BJ (cell line): ENCODE data around the gene UNC79. TPM values are rescaled to one million over a fixed set of nuclear protein-coding genes. Genes with fewer than 3 reads are reported as not detected.

Source experiments
- CTCF ChIA-PET: fragments of 350-600 bp; formaldehyde crosslinking; extraction: SDS; loops from one replicate; lab custom pipeline; 2021; ENCODE audit warnings: antibody characterized with exemption, inconsistent platforms; lab: Yijun Ruan, JAX
- POLR2A ChIA-PET: fragments of 300-600 bp; sonication (Branson Sonifier 250); formaldehyde crosslinking; extraction: SDS; loops from one replicate; lab custom pipeline; 2021; ENCODE audit warnings: antibody characterized with exemption; lab: Charles Lee
- DNase-seq: peaks from one replicate; pipeline ENCODE4 v3.0.0-alpha.2; 2011; ENCODE audit warnings: low read depth
- H3K27me3 ChIP-seq: 2 replicates; pipeline ENCODE4 v1.6.0; 2011; ENCODE audit warnings: low read length; ENCODE audit not compliant: control insufficient read depth, insufficient read depth
- H3K36me3 ChIP-seq: 2 replicates; pipeline ENCODE4 v1.5.1; 2011; ENCODE audit warnings: low read length; ENCODE audit not compliant: control insufficient read depth, insufficient read depth
- H3K4me3 ChIP-seq: 2 replicates; pipeline ENCODE4 v1.5.1; 2011; ENCODE audit warnings: low read depth, mild to moderate bottlenecking, control low read depth, low read length
- polyA plus RNA-seq: library from polyadenylated mRNA; depleted of rRNA; stranded (reverse); fragments of >200 nt; gene quantifications from 2 replicates; pipeline ENCODE4 v1.2.3, GENCODE V29; 2011
- TF ChIP-seq, protein P1 (sequence below): IDR thresholded peaks from 2 replicates; pipeline ENCODE4 v1.5.1; 2011; ENCODE audit warnings: low read depth, mild to moderate bottlenecking, control low read depth, inconsistent platforms, low read length, moderate library complexity; ENCODE audit not compliant: insufficient read depth

The UNC79 gene
- polyA plus RNA-seq, 1 experiment, result 0.04 TPM

GRCh38 chr14:93528884-93529558 is 98.3 kb downstream of the UNC79 start:
- ChIA-PET POLR2A (no interaction called here), CTCF (no interaction called here)
- H3K27me3 ChIP-seq, result no peaks in the 10 kb centered on the region
- no peak for DNase-seq
- TF ChIP-seq, protein P1, sequence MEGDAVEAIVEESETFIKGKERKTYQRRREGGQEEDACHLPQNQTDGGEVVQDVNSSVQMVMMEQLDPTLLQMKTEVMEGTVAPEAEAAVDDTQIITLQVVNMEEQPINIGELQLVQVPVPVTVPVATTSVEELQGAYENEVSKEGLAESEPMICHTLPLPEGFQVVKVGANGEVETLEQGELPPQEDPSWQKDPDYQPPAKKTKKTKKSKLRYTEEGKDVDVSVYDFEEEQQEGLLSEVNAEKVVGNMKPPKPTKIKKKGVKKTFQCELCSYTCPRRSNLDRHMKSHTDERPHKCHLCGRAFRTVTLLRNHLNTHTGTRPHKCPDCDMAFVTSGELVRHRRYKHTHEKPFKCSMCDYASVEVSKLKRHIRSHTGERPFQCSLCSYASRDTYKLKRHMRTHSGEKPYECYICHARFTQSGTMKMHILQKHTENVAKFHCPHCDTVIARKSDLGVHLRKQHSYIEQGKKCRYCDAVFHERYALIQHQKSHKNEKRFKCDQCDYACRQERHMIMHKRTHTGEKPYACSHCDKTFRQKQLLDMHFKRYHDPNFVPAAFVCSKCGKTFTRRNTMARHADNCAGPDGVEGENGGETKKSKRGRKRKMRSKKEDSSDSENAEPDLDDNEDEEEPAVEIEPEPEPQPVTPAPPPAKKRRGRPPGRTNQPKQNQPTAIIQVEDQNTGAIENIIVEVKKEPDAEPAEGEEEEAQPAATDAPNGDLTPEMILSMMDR, result no peak
- no peak overlapping the region for H3K4me3 ChIP-seq
- no peaks in the 10 kb centered on the region for H3K36me3 ChIP-seq

DNA sequence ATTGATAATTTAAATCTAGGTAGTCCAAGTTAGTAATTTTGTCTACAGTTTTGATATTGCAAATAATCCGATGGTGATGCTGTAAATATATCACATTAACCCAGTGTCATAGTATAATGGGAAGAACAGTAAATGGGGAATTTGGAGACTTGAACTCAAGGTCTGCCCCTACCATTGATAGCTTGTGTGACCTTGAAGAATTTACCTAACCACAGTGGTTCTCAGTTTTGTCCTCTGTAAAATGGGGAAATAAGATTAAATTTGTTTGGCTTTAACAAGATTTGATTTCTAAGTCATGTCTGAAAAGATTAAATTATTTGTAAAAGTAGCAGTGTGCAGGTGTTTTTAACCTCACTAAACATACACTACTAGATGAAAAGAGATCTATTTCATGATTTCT is 100.9 kb downstream of the UNC79 start:
- CTCF ChIA-PET, result no interaction called here

DNA sequence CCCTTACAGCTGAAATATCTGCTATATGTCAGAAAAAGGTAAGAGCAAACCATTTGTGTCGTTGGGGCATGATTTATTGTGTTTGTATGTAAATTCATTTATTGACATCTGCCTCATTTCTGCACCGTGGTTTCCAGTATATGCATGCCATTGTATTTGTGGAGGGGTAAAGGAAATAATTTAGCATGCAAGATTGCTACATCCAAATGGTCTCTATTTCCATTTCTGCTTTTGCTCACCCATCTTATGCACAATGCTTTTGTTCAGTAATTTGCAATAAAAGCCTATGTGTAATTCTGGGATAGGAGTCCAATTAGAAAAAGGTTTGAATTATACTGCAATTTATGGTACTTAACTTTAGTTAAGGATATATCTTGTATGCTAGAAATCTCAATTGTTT is 101.8 kb downstream of the UNC79 start:
- H3K4me3 ChIP-seq, result no peak overlapping the region
- CTCF ChIA-PET, result no interaction called here
- H3K27me3 ChIP-seq, result no peaks in the 10 kb centered on the region
- H3K36me3 ChIP-seq, result no peaks in the 10 kb centered on the region
- POLR2A ChIA-PET, result no interaction called here
- TF ChIP-seq, protein P1, result no peak
- no peak for DNase-seq

More for the DNA sequence above, 100.9 kb downstream of the UNC79 start:
- Histone ChIP-seq H3K27me3 (no peaks in the 10 kb centered on the region), H3K36me3 (no peaks in the 10 kb centered on the region), H3K4me3 (no peak overlapping the region)
- TF ChIP-seq, protein P1, result no peak
- POLR2A ChIA-PET, result no interaction called here
- DNase-seq, result no peak

- no peak for DNase-seq
- ChIA-PET CTCF (no interaction called here), POLR2A (no interaction called here)
- TF ChIP-seq, protein P1, result no peak
- no peaks in the 10 kb centered on the region for H3K36me3 ChIP-seq
- no peaks in the 10 kb centered on the region for H3K27me3 ChIP-seq
- no peak overlapping the region for H3K4me3 ChIP-seq
Measured at GRCh38 chr14:93533437-93533836, 102.7 kb downstream of the UNC79 start.

GRCh38 chr14:93533842-93534241 is 103.1 kb downstream of the UNC79 start:
- POLR2A ChIA-PET, result no interaction called here
- no peaks in the 10 kb centered on the region for H3K27me3 ChIP-seq
- CTCF ChIA-PET, result interaction anchor here (0.6 kb wide), 1 partner anchor 647 kb away, joined by 3 read pairs; no protein-coding TSS in a partner anchor
- no peak overlapping the region for H3K4me3 ChIP-seq
- no peaks in the 10 kb centered on the region for H3K36me3 ChIP-seq
- TF ChIP-seq, protein P1, result no peak
- DNase-seq, result no peak
